Measurements from ENCODE around the gene C7orf25.

Gene C7orf25

DNA sequence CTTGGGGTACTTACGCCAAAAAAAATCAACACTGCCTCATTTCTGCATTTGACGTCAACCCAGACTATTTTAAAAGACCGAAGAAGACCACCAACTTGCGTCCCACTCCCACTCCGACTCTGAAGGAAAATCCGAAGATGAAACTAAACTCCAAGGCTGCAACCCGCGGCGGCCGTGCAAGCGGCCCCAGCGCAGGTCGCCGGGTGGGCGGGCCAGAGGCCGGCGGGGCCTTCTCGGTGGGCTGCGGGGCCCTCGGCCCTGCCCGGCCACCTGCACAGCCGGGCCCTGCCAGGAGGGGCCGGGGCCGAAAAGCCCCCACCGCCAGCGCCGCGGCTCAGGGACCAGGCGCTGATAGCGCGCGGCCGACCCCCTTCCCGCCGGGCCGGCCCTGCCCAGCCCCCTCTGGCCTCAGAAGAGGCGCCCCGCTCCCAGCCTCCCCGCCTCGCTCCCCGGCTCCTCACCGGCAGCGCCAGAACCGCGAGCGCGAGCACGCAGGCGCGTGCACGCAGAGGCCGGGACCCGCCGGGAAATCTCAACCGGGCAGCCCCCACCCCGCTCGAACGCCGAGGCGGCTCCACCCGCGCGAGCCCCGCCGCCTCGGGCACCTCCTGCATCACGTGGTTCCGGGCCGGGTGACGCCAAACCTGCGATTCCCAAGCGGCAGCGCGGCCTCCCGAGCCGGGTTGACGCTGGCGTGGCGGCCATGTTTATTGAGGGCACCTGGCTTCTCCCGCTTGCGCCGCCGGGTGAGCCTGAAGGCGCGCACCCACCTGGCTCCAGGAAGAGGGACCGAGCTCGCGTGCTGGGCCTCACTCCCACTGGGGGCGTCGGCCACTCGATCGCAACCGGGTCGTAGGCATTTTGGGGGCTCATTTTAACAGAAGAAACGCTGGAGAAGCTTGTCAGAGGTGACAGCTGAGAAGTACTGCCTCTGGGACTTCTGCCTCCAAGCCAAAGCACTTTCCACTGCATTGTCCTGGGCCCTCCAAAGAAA is at the start of gene C7orf25:
Gene C7orf25 (minus strand): TSS at position 617 of the 994 bp plus-strand sequence. CDS start 1,170 bp downstream, outside the sequence.
- H3K27me3 ChIP-seq (replicated peaks; ENCODE audit: control insufficient read depth, insufficient read depth, low read length): no peaks in the 10 kb centered on the region
- TF ChIP-seq, protein P1, sequence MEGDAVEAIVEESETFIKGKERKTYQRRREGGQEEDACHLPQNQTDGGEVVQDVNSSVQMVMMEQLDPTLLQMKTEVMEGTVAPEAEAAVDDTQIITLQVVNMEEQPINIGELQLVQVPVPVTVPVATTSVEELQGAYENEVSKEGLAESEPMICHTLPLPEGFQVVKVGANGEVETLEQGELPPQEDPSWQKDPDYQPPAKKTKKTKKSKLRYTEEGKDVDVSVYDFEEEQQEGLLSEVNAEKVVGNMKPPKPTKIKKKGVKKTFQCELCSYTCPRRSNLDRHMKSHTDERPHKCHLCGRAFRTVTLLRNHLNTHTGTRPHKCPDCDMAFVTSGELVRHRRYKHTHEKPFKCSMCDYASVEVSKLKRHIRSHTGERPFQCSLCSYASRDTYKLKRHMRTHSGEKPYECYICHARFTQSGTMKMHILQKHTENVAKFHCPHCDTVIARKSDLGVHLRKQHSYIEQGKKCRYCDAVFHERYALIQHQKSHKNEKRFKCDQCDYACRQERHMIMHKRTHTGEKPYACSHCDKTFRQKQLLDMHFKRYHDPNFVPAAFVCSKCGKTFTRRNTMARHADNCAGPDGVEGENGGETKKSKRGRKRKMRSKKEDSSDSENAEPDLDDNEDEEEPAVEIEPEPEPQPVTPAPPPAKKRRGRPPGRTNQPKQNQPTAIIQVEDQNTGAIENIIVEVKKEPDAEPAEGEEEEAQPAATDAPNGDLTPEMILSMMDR (IDR thresholded peaks at IDR 0.05; ENCODE audit: insufficient read depth, low read length, poor library complexity, severe bottlenecking): peak; percentile 12
- H3K36me3 ChIP-seq (ENCODE audit: control insufficient read depth, insufficient read depth, low read length): peaks cover 1% of the 10 kb centered on the region; the same call in 1 of the 2 replicates
- peak within 1 kb of the TSS; percentile 80 for H3K4me3 ChIP-seq (replicated peaks; ENCODE audit: low read depth, low read length)
- DNase-seq (ENCODE audit: extremely low read depth, insufficient read length): peak; percentile 95

DNA sequence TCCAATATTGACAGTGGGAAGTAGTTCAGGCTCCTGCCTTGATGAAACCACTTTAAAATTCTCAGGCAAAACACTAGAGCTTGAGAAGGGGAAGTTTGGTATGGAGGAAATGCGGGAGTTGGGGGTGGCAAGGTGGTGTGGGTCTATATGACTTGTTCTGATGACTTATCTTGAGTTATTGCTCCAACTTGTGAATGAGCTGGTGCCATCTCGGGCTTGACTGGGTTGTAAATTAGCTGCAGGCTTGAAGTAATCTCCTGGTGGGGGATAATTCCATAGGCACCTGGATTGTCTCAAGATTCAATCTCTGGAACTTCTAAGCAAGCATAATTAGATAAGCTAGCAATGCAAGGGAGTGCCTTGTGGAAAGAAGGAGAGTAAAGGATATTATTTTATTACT is 49.3 kb upstream of the C7orf25 start:
- TF ChIP-seq, protein P1 (IDR thresholded peaks at IDR 0.05; ENCODE audit: insufficient read depth, low read length, poor library complexity, severe bottlenecking): no peak
- H3K27me3 ChIP-seq (replicated peaks; ENCODE audit: control insufficient read depth, insufficient read depth, low read length): no peaks in the 10 kb centered on the region
- no peak overlapping the region for H3K4me3 ChIP-seq (replicated peaks; ENCODE audit: low read depth, low read length)
- H3K36me3 ChIP-seq (ENCODE audit: control insufficient read depth, insufficient read depth, low read length): no peaks in the 10 kb centered on the region
- DNase-seq (ENCODE audit: extremely low read depth, insufficient read length): no peak

DNA sequence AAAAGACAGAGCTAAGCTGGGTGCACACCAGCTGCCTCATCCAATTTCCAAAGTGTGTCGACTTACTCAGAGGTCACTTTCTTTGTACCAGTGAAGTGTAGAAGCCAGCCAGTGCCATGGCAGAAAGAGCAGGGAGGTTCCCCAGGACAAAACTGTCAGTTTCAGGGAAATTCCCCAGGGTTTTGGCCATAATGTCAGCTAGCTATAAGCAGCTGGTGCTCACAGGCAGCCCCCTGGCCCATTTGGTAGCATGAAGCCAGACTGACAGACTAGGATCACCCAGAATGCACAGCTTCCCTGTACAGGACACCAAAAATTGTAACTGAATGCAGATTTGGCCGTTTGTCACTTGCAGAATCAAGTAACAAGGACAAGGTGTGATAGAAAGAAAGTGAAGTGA is 48.9 kb upstream of the C7orf25 start:
- peak; percentile 21 for DNase-seq (ENCODE audit: extremely low read depth, insufficient read length)
- TF ChIP-seq, protein P1 (IDR thresholded peaks at IDR 0.05; ENCODE audit: insufficient read depth, low read length, poor library complexity, severe bottlenecking): no peak
- no peaks in the 10 kb centered on the region for H3K27me3 ChIP-seq (replicated peaks; ENCODE audit: control insufficient read depth, insufficient read depth, low read length)

DNA sequence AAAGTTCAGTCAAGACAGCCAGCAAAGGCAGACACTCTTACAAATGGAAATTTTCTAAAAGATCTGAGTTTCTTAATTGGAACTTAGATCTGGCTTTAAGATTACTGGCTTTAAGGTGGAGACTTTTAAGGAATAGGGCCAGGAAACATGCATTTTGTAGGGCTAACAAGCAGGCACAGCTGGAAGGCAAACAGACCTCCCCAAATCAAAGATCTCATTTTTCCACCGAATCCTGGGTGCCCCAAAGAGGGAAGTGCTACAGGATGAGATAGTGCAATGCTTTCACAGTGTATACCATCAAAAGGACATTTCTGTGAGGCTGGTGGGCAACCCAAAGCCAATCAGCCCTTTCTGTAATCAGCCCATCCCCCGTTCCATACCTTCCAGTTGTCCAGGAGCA is 47.7 kb upstream of the C7orf25 start:
- H3K36me3 ChIP-seq (ENCODE audit: control insufficient read depth, insufficient read depth, low read length): no peaks in the 10 kb centered on the region
- DNase-seq (ENCODE audit: extremely low read depth, insufficient read length): no peak
- H3K4me3 ChIP-seq (replicated peaks; ENCODE audit: low read depth, low read length): no peak overlapping the region
- TF ChIP-seq, protein P1 (IDR thresholded peaks at IDR 0.05; ENCODE audit: insufficient read depth, low read length, poor library complexity, severe bottlenecking): no peak
- no peaks in the 10 kb centered on the region for H3K27me3 ChIP-seq (replicated peaks; ENCODE audit: control insufficient read depth, insufficient read depth, low read length)

More for the DNA sequence above, 48.9 kb upstream of the C7orf25 start:
- Histone ChIP-seq H3K36me3 (ENCODE audit: control insufficient read depth, insufficient read depth, low read length) (no peaks in the 10 kb centered on the region), H3K4me3 (replicated peaks; ENCODE audit: low read depth, low read length) (no peak overlapping the region)

DNA sequence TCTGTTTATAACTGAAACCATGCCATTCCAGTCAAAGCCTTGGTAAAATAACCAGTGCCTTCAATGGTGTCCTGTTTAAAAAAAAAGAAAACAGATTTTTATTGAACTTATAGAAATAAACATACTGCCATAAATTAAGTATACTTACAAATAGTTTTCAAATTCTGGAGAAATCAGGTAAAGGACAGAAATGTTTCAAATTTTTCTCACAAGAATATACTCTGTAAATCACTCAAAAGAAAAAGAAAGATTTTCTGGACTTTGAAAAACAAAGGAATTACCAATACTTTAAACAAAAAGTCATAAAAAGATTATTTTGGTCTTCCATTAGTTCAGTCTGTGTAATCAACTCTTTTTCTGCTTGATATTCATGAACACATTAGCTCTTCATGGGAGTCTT is 44.2 kb upstream of the C7orf25 start:
- no peak overlapping the region for H3K4me3 ChIP-seq (replicated peaks; ENCODE audit: low read depth, low read length)
- TF ChIP-seq, protein P1 (IDR thresholded peaks at IDR 0.05; ENCODE audit: insufficient read depth, low read length, poor library complexity, severe bottlenecking): no peak

More for the DNA sequence above, 44.2 kb upstream of the C7orf25 start:
- Histone ChIP-seq H3K27me3 (replicated peaks; ENCODE audit: control insufficient read depth, insufficient read depth, low read length) (no peaks in the 10 kb centered on the region), H3K36me3 (ENCODE audit: control insufficient read depth, insufficient read depth, low read length) (no peaks in the 10 kb centered on the region)
- DNase-seq (ENCODE audit: extremely low read depth, insufficient read length): no peak
